H4 (cell line): ENCODE data around the gene ITGA6. TPM values are rescaled to one million over a fixed set of nuclear protein-coding genes. Genes with fewer than 3 reads are reported as not detected.

ENCODE experiments used
- DNase-seq: peaks from one replicate; pipeline ENCODE4 v3.0.0-alpha.2; 2015; ENCODE audit warnings: low spot score
- total RNA-seq: library from RNA; depleted of rRNA; stranded (reverse); fragments of >200 nt; shearing (Covaris generic); gene quantifications from 2 replicates; pipeline ENCODE4 v1.2.3, GENCODE V29; 2014

The ITGA6 gene
- total RNA-seq, 1 experiment from 2014 or later, result 26.8 TPM

- DNase-seq, result peak; percentile 82
Measured at GRCh38 chr2:172465417-172466334, 38.3 kb downstream of the ITGA6 start.

GRCh38 chr2:172467382-172467781, 40.0 kb downstream of the ITGA6 start:
- DNase-seq, result no peak

GRCh38 chr2:172470958-172471922, 43.9 kb downstream of the ITGA6 start:
- DNase-seq, result no peak

- no peak for DNase-seq
Measured at GRCh38 chr2:172472446-172473033, 45.2 kb downstream of the ITGA6 start.

- DNase-seq, result no peak
Measured at GRCh38 chr2:172473167-172473566, 45.8 kb downstream of the ITGA6 start.

GRCh38 chr2:172478353-172478752, 51.0 kb downstream of the ITGA6 start:
- DNase-seq, result no peak

GRCh38 chr2:172480301-172481218, 53.2 kb downstream of the ITGA6 start:
- no peak for DNase-seq

- DNase-seq, result no peak
Measured at GRCh38 chr2:172481507-172482262, 54.3 kb downstream of the ITGA6 start.

- no peak for DNase-seq
Measured at GRCh38 chr2:172484253-172484652, 56.9 kb downstream of the ITGA6 start.

GRCh38 chr2:172484706-172485105, 57.3 kb downstream of the ITGA6 start:
- DNase-seq, result no peak

- no peak for DNase-seq
Measured at GRCh38 chr2:172488556-172488955, 61.2 kb downstream of the ITGA6 start.

- DNase-seq, result no peak
Measured at GRCh38 chr2:172489681-172490080, 62.3 kb downstream of the ITGA6 start.

- DNase-seq, result no peak
Measured at GRCh38 chr2:172496160-172496608, 68.8 kb downstream of the ITGA6 start.

- no peak for DNase-seq
Measured at GRCh38 chr2:172507199-172507598, 79.8 kb downstream of the ITGA6 start.

GRCh38 chr2:172510088-172510487, 82.7 kb downstream of the ITGA6 start:
- DNase-seq, result no peak

GRCh38 chr2:172510548-172510947, 83.2 kb downstream of the ITGA6 start:
- DNase-seq, result no peak

GRCh38 chr2:172512810-172513523, 85.6 kb downstream of the ITGA6 start:
- DNase-seq, result no peak

- no peak for DNase-seq
Measured at GRCh38 chr2:172513524-172513900, 86.1 kb downstream of the ITGA6 start.

GRCh38 chr2:172513935-172514586, 86.7 kb downstream of the ITGA6 start:
- DNase-seq, result no peak
